Activated CD8-positive, alpha-beta T cell treated with anti-CD3 and anti-CD28 coated beads, Interleukin-2, amount 10 ng/mL, durations not matched to agents 7 days and 5 days (primary cell): ENCODE measurements around the gene GLT8D2. TPM values are rescaled to one million over a fixed set of nuclear protein-coding genes. Genes with fewer than 3 reads are reported as not detected.

Experiments used
- ATAC-seq: fragments of 150-1000 bp; cut with Tn5 transposase; one replicate; pipeline ENCODE4 v1.10.0; 2021; ENCODE audit warnings: moderate library complexity
- CTCF ChIA-PET: fragments of 350-600 bp; sonication (Branson Sonifier 250); formaldehyde crosslinking; loops from one replicate; lab custom pipeline; 2021; ENCODE audit warnings: antibody characterized with exemption; lab: Charles Lee
- POLR2A ChIA-PET: fragments of 350-600 bp; sonication (Branson Sonifier 250); formaldehyde crosslinking; loops from one replicate; lab custom pipeline; 2021; ENCODE audit warnings: antibody characterized with exemption; lab: Charles Lee
- DNase-seq: peaks from one replicate; pipeline ENCODE4 v3.0.0-alpha.2; 2020
- H3K27ac Mint-ChIP-seq: one replicate; pipeline ENCODE4 v1.8.0; 2021; ENCODE audit warnings: mild to moderate bottlenecking, mixed read lengths
- H3K27me3 Mint-ChIP-seq: one replicate; pipeline ENCODE4 v1.8.0; 2021; ENCODE audit warnings: low read depth, mixed read lengths
- H3K36me3 Mint-ChIP-seq: one replicate; pipeline ENCODE4 v1.8.0; 2021; ENCODE audit warnings: low read depth, mixed read lengths
- H3K4me1 Mint-ChIP-seq: one replicate; pipeline ENCODE4 v1.8.0; 2021; ENCODE audit warnings: low read depth, mixed read lengths
- H3K4me3 Mint-ChIP-seq: one replicate; pipeline ENCODE4 v1.8.0; 2021; ENCODE audit warnings: mild to moderate bottlenecking, mixed read lengths
- H3K9me3 Mint-ChIP-seq: one replicate; pipeline ENCODE4 v1.8.0; 2022; ENCODE audit warnings: mixed read lengths; ENCODE audit not compliant: insufficient read depth
- total RNA-seq, 2 experiments: library from RNA; stranded (reverse); gene quantifications; one replicate each; pipeline ENCODE4 v1.2.3, GENCODE V29; 2021

Gene GLT8D2
- total RNA-seq, 2 experiments from 2014 or later = not detected

DNA sequence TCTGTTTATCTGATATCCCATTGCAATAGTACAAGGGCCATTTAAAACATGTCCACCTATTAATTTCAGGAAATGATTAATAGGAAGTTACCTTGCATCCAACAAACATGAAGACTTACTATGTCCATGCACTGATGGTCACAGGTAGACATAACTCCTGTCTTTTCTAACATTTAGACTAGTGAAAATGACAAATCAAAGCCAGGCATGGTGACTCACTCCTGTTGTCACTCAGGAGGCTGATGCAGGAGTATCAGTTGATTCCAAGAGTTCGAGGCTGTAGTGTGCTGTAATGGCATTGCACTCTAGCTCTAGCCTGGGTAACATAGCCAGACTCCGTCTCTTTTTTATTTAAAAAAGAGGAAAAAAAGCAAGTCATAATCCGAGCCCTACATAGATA is 105.0 kb downstream of the GLT8D2 start:
- no peak overlapping the region for H3K27ac Mint-ChIP-seq
- H3K36me3 Mint-ChIP-seq = peaks cover 92% of the 10 kb centered on the region
- no peaks in the 10 kb centered on the region for H3K27me3 Mint-ChIP-seq
- no peak for DNase-seq
- ATAC-seq = no peak
- H3K4me1 Mint-ChIP-seq = peaks cover 30% of the 10 kb centered on the region
- ChIA-PET POLR2A (interaction anchor here (0.6 to 0.9 kb wide), 3 partner anchors 10 to 15 kb away, joined by 3 read pairs; partner anchors contain the start of gene HSP90B1), CTCF (no interaction called here)
- no peak overlapping the region for H3K4me3 Mint-ChIP-seq
- H3K9me3 Mint-ChIP-seq = no peaks in the 10 kb centered on the region

Other genes starting within 250 kb of the GLT8D2 start
- 1 to 10 TPM; 3.1 to 3.3 TPM for gene NT5DC3, start 209.0 kb downstream of the GLT8D2 start, total RNA-seq
- gene HSP90B1, start 119.8 kb downstream of the GLT8D2 start, total RNA-seq = 100 to 1,000 TPM; 336 to 343 TPM
- gene TDG, start 84.3 kb downstream of the GLT8D2 start, total RNA-seq = 10 to 100 TPM; 33.5 to 37.7 TPM
- gene HCFC2, start 14.3 kb upstream of the GLT8D2 start, total RNA-seq = 10 to 100 TPM; 12.0 to 15.3 TPM
- gene NFYB, start 88.0 kb upstream of the GLT8D2 start, total RNA-seq = 10 to 100 TPM; 25.4 to 29.8 TPM
- 10 to 100 TPM; 88.7 to 98.5 TPM for gene TXNRD1, start 165.6 kb upstream of the GLT8D2 start, total RNA-seq